HepG2 (cell line): ENCODE data around the gene CLDN15. TPM values are rescaled to one million over a fixed set of nuclear protein-coding genes. Genes with fewer than 3 reads are reported as not detected.

Source experiments
- BCLAF1 ChIP-seq: fragments of 450-650 bp; IDR thresholded peaks from 2 replicates; pipeline ENCODE4 v1.6.1; 2017; ENCODE audit warnings: mild to moderate bottlenecking
- CBFB ChIP-seq: sonication (generic); formaldehyde crosslinking; IDR thresholded peaks from 2 replicates; pipeline ENCODE4 v1.4.0; 2020; ENCODE audit warnings: missing genetic modification reagents
- EP300 ChIP-seq, 3 experiments: sonication (generic) in 1 of 3; formaldehyde crosslinking in 1 of 3; IDR thresholded peaks; 2 replicates each; pipeline versions ENCODE4 v1.5.1 to v1.6.1; 2011 to 2020; ENCODE audit warnings: low read depth in 2 of 3, low read length in 2 of 3, borderline replicate concordance in 1 of 3, improper control_type of control experiment in 1 of 3, mild to moderate bottlenecking in 1 of 3, missing genetic modification reagents in 1 of 3, moderate library complexity in 1 of 3
- ERF ChIP-seq: IDR thresholded peaks from 2 replicates; pipeline ENCODE4 v1.6.1; 2018; ENCODE audit warnings: missing biosample characterization, missing genetic modification reagents
- FOSL1 ChIP-seq: sonication (generic); formaldehyde crosslinking; IDR thresholded peaks from 2 replicates; pipeline ENCODE4 v1.9.0; 2021; ENCODE audit warnings: missing genetic modification reagents, borderline replicate concordance
- FOSL2 ChIP-seq: sonication (generic); formaldehyde crosslinking; IDR thresholded peaks from 2 replicates; pipeline ENCODE4 v1.4.0; 2020; ENCODE audit warnings: missing genetic modification reagents
- HMG20A ChIP-seq: IDR thresholded peaks from 2 replicates; pipeline ENCODE4 v1.6.1; 2016; ENCODE audit warnings: borderline replicate concordance
- IRF9 ChIP-seq: sonication (generic); formaldehyde crosslinking; IDR thresholded peaks from 2 replicates; pipeline ENCODE4 v1.8.0; 2022; ENCODE audit warnings: missing genetic modification reagents, mild to moderate bottlenecking, borderline replicate concordance
- ISL2 ChIP-seq: sonication (generic); formaldehyde crosslinking; IDR thresholded peaks from 2 replicates; pipeline ENCODE4 v1.5.0; 2020; ENCODE audit warnings: missing genetic modification reagents
- KDM3A ChIP-seq: IDR thresholded peaks from 2 replicates; pipeline ENCODE4 v1.6.1; 2018; ENCODE audit warnings: low read depth, missing compliant biosample characterization
- MAF1 ChIP-seq: sonication (generic); formaldehyde crosslinking; IDR thresholded peaks from 2 replicates; pipeline ENCODE4 v1.5.0; 2020; ENCODE audit warnings: missing genetic modification reagents, borderline replicate concordance
- MBNL3 ChIP-seq: fragments of 250-450 bp; sonication (Bioruptor Pico); conservative IDR thresholded peaks from 2 replicates; pipeline ENCODE4 v1.8.0; 2022; ENCODE audit warnings: mild to moderate bottlenecking, inconsistent platforms
- MYNN ChIP-seq: sonication (generic); formaldehyde crosslinking; IDR thresholded peaks from 2 replicates; pipeline ENCODE4 v1.4.0; 2020; ENCODE audit warnings: mild to moderate bottlenecking, low read depth, missing genetic modification reagents
- NCOA2 ChIP-seq: sonication (generic); formaldehyde crosslinking; IDR thresholded peaks from 2 replicates; pipeline ENCODE4 v1.8.0; 2022; ENCODE audit warnings: inconsistent platforms
- PAX8 ChIP-seq: sonication (generic); formaldehyde crosslinking; IDR thresholded peaks from 2 replicates; pipeline ENCODE4 v1.8.0; 2022; ENCODE audit warnings: mild to moderate bottlenecking, missing genetic modification reagents, borderline replicate concordance
- RARG ChIP-seq: sonication (generic); formaldehyde crosslinking; IDR thresholded peaks from 2 replicates; pipeline ENCODE4 v1.4.0; 2020; ENCODE audit warnings: low read depth, mild to moderate bottlenecking, missing genetic modification reagents
- SSRP1 ChIP-seq: IDR thresholded peaks from 2 replicates; pipeline ENCODE4 v1.6.1; 2016; ENCODE audit warnings: control low read depth
- TFAP4 ChIP-seq: sonication (generic); IDR thresholded peaks from 2 replicates; pipeline ENCODE4 v1.6.1; 2016; ENCODE audit warnings: low read depth, borderline replicate concordance
- YEATS2 ChIP-seq: sonication (generic); formaldehyde crosslinking; IDR thresholded peaks from 2 replicates; pipeline ENCODE4 v1.4.0; 2020; ENCODE audit warnings: missing genetic modification reagents, borderline replicate concordance
- ZNF296 ChIP-seq: sonication (generic); formaldehyde crosslinking; conservative IDR thresholded peaks from 2 replicates; pipeline ENCODE4 v1.5.0; 2020; ENCODE audit warnings: mild to moderate bottlenecking, missing genetic modification reagents
- ZNF331 ChIP-seq: sonication (generic); formaldehyde crosslinking; IDR thresholded peaks from 2 replicates; pipeline ENCODE4 v1.4.0; 2020; ENCODE audit warnings: missing genetic modification reagents
- ZNF382 ChIP-seq: sonication (generic); formaldehyde crosslinking; IDR thresholded peaks from 2 replicates; pipeline ENCODE4 v1.5.0; 2020; ENCODE audit warnings: missing genetic modification reagents, mild to moderate bottlenecking, borderline replicate concordance
- ZNF660 ChIP-seq: sonication (generic); formaldehyde crosslinking; IDR thresholded peaks from 2 replicates; pipeline ENCODE4 v1.5.1; 2020; ENCODE audit warnings: mild to moderate bottlenecking, low read depth, missing genetic modification reagents, borderline replicate concordance
- ZNF678 ChIP-seq: sonication (generic); formaldehyde crosslinking; IDR thresholded peaks from 2 replicates; pipeline ENCODE4 v1.4.0; 2020; ENCODE audit warnings: mild to moderate bottlenecking, missing genetic modification reagents
- ZNF768 ChIP-seq: sonication (generic); formaldehyde crosslinking; IDR thresholded peaks from 2 replicates; pipeline ENCODE4 v1.4.0; 2020; ENCODE audit warnings: missing genetic modification reagents
- ZNF777 ChIP-seq: sonication (generic); formaldehyde crosslinking; IDR thresholded peaks from 2 replicates; pipeline ENCODE4 v1.4.0; 2020; ENCODE audit warnings: missing genetic modification reagents
- polyA plus RNA-seq, 8 experiments: library from polyadenylated mRNA; depleted of rRNA in 3 of 8; stranded (reverse) in 7 of 8; unstranded in 1 of 8; fragments of >200 nt; fragmentation: Illumina TruSeq in 4 of 8; extraction: Trizol in 4 of 8; gene quantifications; 2 replicates each; pipeline versions ENCODE4 v1.2.1 to v1.2.3, GENCODE V29; 2011 to 2016; ENCODE audit warnings: low read depth in 4 of 8, missing spikeins in 1 of 8, mixed read lengths in 1 of 8; ENCODE audit not compliant: insufficient read depth in 1 of 8
- total RNA-seq, 5 experiments: library from RNA; depleted of rRNA; stranded (reverse); fragments of >200 nt; fragmentation: Illumina TruSeq; extraction: Trizol; gene quantifications; 2 replicates each; pipeline ENCODE4 v1.2.3, GENCODE V29; 2016; ENCODE audit warnings: low read depth in 1 of 5

Gene CLDN15
- total and polyA plus RNA-seq, 2 of the 13 experiments (the other 11 are each of a cell fraction or from before 2014, with no cell fraction given) = 7.1 to 17.8 TPM

- TF ChIP-seq MBNL3 (CRISPR knock-in tag) (no peak), ISL2 (CRISPR knock-in tag) (no peak), TFAP4 (no peak; the same call in 1 of the 2 replicates), PAX8 (no peak), ZNF331 (CRISPR knock-in tag) (peak; percentile 47; the same call in 1 of the 2 replicates), BCLAF1 (no peak), KDM3A (CRISPR knock-in tag) (no peak), ZNF777 (no peak), CBFB (CRISPR knock-in tag) (no peak), ERF (no peak), ZNF768 (CRISPR knock-in tag) (0 out of 2 replicates have a peak, but pooled peaks have one; percentile 30), FOSL2 (CRISPR knock-in tag) (no peak; the same call in 1 of the 2 replicates), YEATS2 (CRISPR knock-in tag) (no peak), FOSL1 (CRISPR knock-in tag) (no peak), ZNF296 (no peak), NCOA2 (CRISPR knock-in tag) (peak; percentile 13; the same call in 1 of the 2 replicates), IRF9 (CRISPR knock-in tag) (no peak), EP300 (IDR thresholded peaks at IDR 0.05; ENCODE audit: low read depth in 2 of 2, low read length in 2 of 2) (0 out of 4 replicates have a peak, but pooled peaks of 1 of the 2 experiments have one; percentile 10), EP300 (CRISPR knock-in tag; IDR thresholded peaks at IDR 0.05; ENCODE audit: borderline replicate concordance) (no peak), MYNN (no peak), MAF1 (no peak), ZNF678 (CRISPR knock-in tag) (no peak; the same call in 1 of the 2 replicates), ZNF660 (CRISPR knock-in tag) (0 out of 2 replicates have a peak, but pooled peaks have one; percentile 33), ZNF382 (CRISPR knock-in tag) (no peak), RARG (0 out of 2 replicates have a peak, but pooled peaks have one; percentile 55), HMG20A (CRISPR knock-in tag) (no peak), SSRP1 (CRISPR knock-in tag) (no peak)
These were observed 19.1 kb downstream of the CLDN15 start (continued) for GRCh38 chr7:101218236-101219125.
